Left renal pelvis (tissue), 4 donors: ENCODE data around the gene ETF1. TPM values are rescaled to one million over a fixed set of nuclear protein-coding genes. Genes with fewer than 3 reads are reported as not detected.

Experiments used
- DNase-seq, 4 donors: peaks; one replicate each; pipeline ENCODE4 v3.0.0-alpha.2; 2013; ENCODE audit warnings: low read depth in 4 of 4, low spot score in 3 of 4
- polyA plus RNA-seq, 4 donors: library from polyadenylated mRNA; unstranded; fragments of 120-200 nt; gene quantifications; one replicate each; pipeline ENCODE4 v1.2.1, GENCODE V29; 2013; ENCODE audit not compliant: insufficient read length in 4 of 4

ETF1 gene
- polyA plus RNA-seq, 4 donors = 54.1 to 82.0 (median 79.6) TPM

GRCh38 chr5:138563340-138564118 is 20.5 kb upstream of the ETF1 start:
- no peak for DNase-seq

GRCh38 chr5:138560971-138561370 is 17.9 kb upstream of the ETF1 start:
- no peak for DNase-seq

GRCh38 chr5:138559937-138560336 is 16.9 kb upstream of the ETF1 start:
- no peak for DNase-seq

- no peak for DNase-seq
These were observed 14.6 kb upstream of the ETF1 start for GRCh38 chr5:138557677-138558076.

- no peak for DNase-seq
These were observed 11.1 kb upstream of the ETF1 start for GRCh38 chr5:138554143-138554542.

GRCh38 chr5:138553437-138554095 is 10.5 kb upstream of the ETF1 start:
- DNase-seq = no peak

GRCh38 chr5:138552657-138553056 is 9.6 kb upstream of the ETF1 start:
- no peak for DNase-seq

- no peak for DNase-seq
These were observed 6.4 kb upstream of the ETF1 start for GRCh38 chr5:138549414-138549813.

- DNase-seq = no peak
These were observed 3.0 kb upstream of the ETF1 start for GRCh38 chr5:138545919-138546562.

- no peak for DNase-seq
These were observed 1.4 kb upstream of the ETF1 start for GRCh38 chr5:138544181-138545134.

- no peak for DNase-seq
These were observed 681 bp upstream of the ETF1 start for GRCh38 chr5:138543730-138544104.

- no peak for DNase-seq
These were observed 668 bp downstream of the ETF1 start for GRCh38 chr5:138542180-138542955.

GRCh38 chr5:138541511-138542179 is 1.4 kb downstream of the ETF1 start:
- no peak for DNase-seq

GRCh38 chr5:138539791-138540190 is 3.2 kb downstream of the ETF1 start:
- DNase-seq = no peak

- no peak for DNase-seq
These were observed 4.0 kb downstream of the ETF1 start for GRCh38 chr5:138538943-138539627.

- no peak for DNase-seq
These were observed 6.2 kb downstream of the ETF1 start for GRCh38 chr5:138536665-138537315.

- no peak for DNase-seq
These were observed 6.8 kb downstream of the ETF1 start for GRCh38 chr5:138536215-138536614.
